Mesothelial cell of epicardium (in vitro differentiated cells): ENCODE measurements around the gene FBXW5. TPM values are rescaled to one million over a fixed set of nuclear protein-coding genes. Genes with fewer than 3 reads are reported as not detected.
A peak's percentile ranks its signal among the peaks of the same experiment; 100 is the strongest.

Experiments
- DNase-seq, 2 experiments: peaks; one replicate each; pipeline ENCODE4 v3.0.0; 2021; ENCODE audit warnings: low spot score in 2 of 2; ENCODE audit not compliant: unreplicated experiment in 2 of 2
- H3K27ac Mint-ChIP-seq: 2 replicates; pipeline ENCODE4 v1.8.0; 2021; ENCODE audit warnings: mixed read lengths
- H3K27me3 Mint-ChIP-seq: 2 replicates; pipeline ENCODE4 v1.8.0; 2021; ENCODE audit warnings: low read depth, mixed read lengths
- H3K36me3 Mint-ChIP-seq: 2 replicates; pipeline ENCODE4 v1.8.0; 2021; ENCODE audit warnings: mixed read lengths
- H3K4me1 Mint-ChIP-seq: 2 replicates; pipeline ENCODE4 v1.8.0; 2021; ENCODE audit warnings: mixed read lengths
- H3K4me3 Mint-ChIP-seq: 2 replicates; pipeline ENCODE4 v1.8.0; 2021; ENCODE audit warnings: mild to moderate bottlenecking, moderate library complexity, mixed read lengths
- H3K9me3 Mint-ChIP-seq: 2 replicates; pipeline ENCODE4 v1.8.0; 2021; ENCODE audit warnings: mixed read lengths
- total RNA-seq: library from RNA; stranded (reverse); gene quantifications from 3 replicates; pipeline ENCODE4 v1.2.1, GENCODE V29; 2021
- TF ChIP-seq, protein P1 (sequence below): fragments of 200-600 bp; sonication (generic); IDR thresholded peaks from one replicate; pipeline ENCODE4 v1.5.0; 2021; ENCODE audit warnings: antibody characterized with exemption; ENCODE audit not compliant: unreplicated experiment

The FBXW5 gene
- total RNA-seq, 1 donor from 2014 or later = 58.9 TPM

GRCh38 chr9:136943291-136944211 is 987 bp downstream of the FBXW5 start:
- DNase-seq = no peak
- peak overlapping the region; percentile 70 for H3K4me3 Mint-ChIP-seq
- no peak overlapping the region for H3K27ac Mint-ChIP-seq
- no peaks in the 10 kb centered on the region for H3K27me3 Mint-ChIP-seq
- TF ChIP-seq, protein P1, sequence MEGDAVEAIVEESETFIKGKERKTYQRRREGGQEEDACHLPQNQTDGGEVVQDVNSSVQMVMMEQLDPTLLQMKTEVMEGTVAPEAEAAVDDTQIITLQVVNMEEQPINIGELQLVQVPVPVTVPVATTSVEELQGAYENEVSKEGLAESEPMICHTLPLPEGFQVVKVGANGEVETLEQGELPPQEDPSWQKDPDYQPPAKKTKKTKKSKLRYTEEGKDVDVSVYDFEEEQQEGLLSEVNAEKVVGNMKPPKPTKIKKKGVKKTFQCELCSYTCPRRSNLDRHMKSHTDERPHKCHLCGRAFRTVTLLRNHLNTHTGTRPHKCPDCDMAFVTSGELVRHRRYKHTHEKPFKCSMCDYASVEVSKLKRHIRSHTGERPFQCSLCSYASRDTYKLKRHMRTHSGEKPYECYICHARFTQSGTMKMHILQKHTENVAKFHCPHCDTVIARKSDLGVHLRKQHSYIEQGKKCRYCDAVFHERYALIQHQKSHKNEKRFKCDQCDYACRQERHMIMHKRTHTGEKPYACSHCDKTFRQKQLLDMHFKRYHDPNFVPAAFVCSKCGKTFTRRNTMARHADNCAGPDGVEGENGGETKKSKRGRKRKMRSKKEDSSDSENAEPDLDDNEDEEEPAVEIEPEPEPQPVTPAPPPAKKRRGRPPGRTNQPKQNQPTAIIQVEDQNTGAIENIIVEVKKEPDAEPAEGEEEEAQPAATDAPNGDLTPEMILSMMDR = no peak
- H3K9me3 Mint-ChIP-seq = no peaks in the 10 kb centered on the region
- peaks cover 15% of the 10 kb centered on the region for H3K36me3 Mint-ChIP-seq
- peaks cover 8% of the 10 kb centered on the region for H3K4me1 Mint-ChIP-seq

DNA sequence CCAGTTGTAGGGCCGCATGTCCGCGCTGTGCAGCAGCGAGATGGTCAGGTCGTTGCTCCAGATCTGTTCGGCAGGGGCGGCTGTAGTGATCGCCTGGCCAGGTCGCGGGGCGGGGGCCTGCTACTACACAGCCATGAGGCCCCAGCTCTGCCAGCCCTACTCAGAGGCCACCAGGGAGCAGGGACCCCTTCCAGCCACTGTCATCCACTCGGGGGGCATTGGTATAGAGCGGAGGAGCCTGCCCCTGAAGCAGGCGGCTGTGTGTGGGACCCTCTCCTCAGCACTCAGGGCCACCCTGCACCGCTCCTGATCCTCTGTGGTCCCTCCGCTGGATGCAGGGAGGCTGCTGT is 1.7 kb downstream of the FBXW5 start:
- Mint-ChIP-seq H3K27me3 (no peaks in the 10 kb centered on the region), H3K9me3 (no peaks in the 10 kb centered on the region), H3K4me1 (peaks cover 5% of the 10 kb centered on the region), H3K36me3 (peaks cover 17% of the 10 kb centered on the region), H3K27ac (no peak overlapping the region), H3K4me3 (peak overlapping the region; percentile 58)
- no peak for DNase-seq
- TF ChIP-seq, protein P1 = no peak

GRCh38 chr9:136942112-136942880 is 2.2 kb downstream of the FBXW5 start:
- Mint-ChIP-seq H3K4me1 (peaks cover 5% of the 10 kb centered on the region), H3K36me3 (peaks cover 18% of the 10 kb centered on the region), H3K4me3 (peak overlapping the region; percentile 58), H3K27ac (no peak overlapping the region), H3K27me3 (no peaks in the 10 kb centered on the region), H3K9me3 (no peaks in the 10 kb centered on the region)
- no peak for DNase-seq
- TF ChIP-seq, protein P1 = no peak

- H3K4me3 Mint-ChIP-seq = peak overlapping the region; percentile 20
- no peak overlapping the region for H3K27ac Mint-ChIP-seq
Observed at GRCh38 chr9:136941231-136942111, 3.1 kb downstream of the FBXW5 start.

More at GRCh38 chr9:136941231-136942111, 3.1 kb downstream of the FBXW5 start:
- peaks cover 23% of the 10 kb centered on the region for H3K36me3 Mint-ChIP-seq
- no peaks in the 10 kb centered on the region for H3K9me3 Mint-ChIP-seq
- H3K4me1 Mint-ChIP-seq = peaks cover 3% of the 10 kb centered on the region
- H3K27me3 Mint-ChIP-seq = no peaks in the 10 kb centered on the region
- TF ChIP-seq, protein P1 = no peak
- no peak for DNase-seq
